HEK293 (cell line): ENCODE results near the gene SCART1.

Source experiments
- CTCF ChIA-PET: fragments of 350-600 bp; formaldehyde crosslinking; extraction: SDS; loops from one replicate; lab custom pipeline; 2021; ENCODE audit warnings: antibody characterized with exemption; lab: Yijun Ruan, JAX
- POLR2A ChIA-PET: fragments of 300-600 bp; formaldehyde crosslinking; extraction: SDS; loops from one replicate; lab custom pipeline; 2020; ENCODE audit warnings: antibody characterized with exemption, inconsistent platforms; lab: Yijun Ruan, JAX
- H3K27ac ChIP-seq: fragments of 200-500 bp; sonication (Bioruptor generic); 2 replicates; pipeline ENCODE4 v1.5.1; 2014; ENCODE audit warnings: low read depth, low read length, control low read depth, inconsistent platforms; ENCODE audit errors: extremely low read depth
- H3K36me3 ChIP-seq, 2 experiments: fragments of 200-500 bp in 1 of 2; sonication (Bioruptor generic) in 1 of 2; 1 replicate in 1 of 2; 2 replicates in 1 of 2; pipeline ENCODE4 v1.5.1; 2014 to 2017; ENCODE audit warnings: inconsistent platforms in 2 of 2, low read length in 2 of 2; ENCODE audit not compliant: control insufficient read depth in 2 of 2, insufficient read depth in 1 of 2
- H3K4me1 ChIP-seq: fragments of 200-500 bp; sonication (Bioruptor generic); 2 replicates; pipeline ENCODE4 v1.5.1; 2014; ENCODE audit warnings: mild to moderate bottlenecking, low read length, inconsistent platforms; ENCODE audit not compliant: control insufficient read depth, insufficient read depth
- H3K4me3 ChIP-seq: 2 replicates; pipeline ENCODE4 v1.5.1; 2011; ENCODE audit warnings: low read depth, mild to moderate bottlenecking, control low read depth, low read length, moderate library complexity
- H3K9me3 ChIP-seq: fragments of 200-500 bp; sonication (Bioruptor generic); 2 replicates; pipeline ENCODE4 v1.5.1; 2014; ENCODE audit warnings: low read depth, low read length, inconsistent platforms; ENCODE audit not compliant: control insufficient read depth, insufficient read depth
- BCL11A ChIP-seq: fragments of 450-650 bp; formaldehyde crosslinking; IDR thresholded peaks from 2 replicates; pipeline ENCODE4 v1.5.1; 2016; ENCODE audit warnings: low read depth, missing biosample characterization, missing genetic modification characterization
- KLF17 ChIP-seq: fragments of 450-650 bp; formaldehyde crosslinking; IDR thresholded peaks from 2 replicates; pipeline ENCODE4 v1.5.1; 2016; ENCODE audit warnings: missing biosample characterization, missing genetic modification characterization
- KLF9 ChIP-seq: fragments of 450-650 bp; formaldehyde crosslinking; IDR thresholded peaks from 2 replicates; pipeline ENCODE4 v1.5.1; 2016; ENCODE audit warnings: missing biosample characterization, missing genetic modification characterization, low read depth
- PRDM1 ChIP-seq: fragments of 450-650 bp; formaldehyde crosslinking; IDR thresholded peaks from 2 replicates; pipeline ENCODE4; 2016; ENCODE audit warnings: missing biosample characterization, missing genetic modification characterization
- PRDM4 ChIP-seq: fragments of 450-650 bp; formaldehyde crosslinking; IDR thresholded peaks from 2 replicates; pipeline ENCODE4 v1.5.1; 2017; ENCODE audit warnings: missing biosample characterization, missing genetic modification characterization
- REST ChIP-seq: fragments of 450-650 bp; formaldehyde crosslinking; IDR thresholded peaks from 2 replicates; pipeline ENCODE4 v1.5.1; 2016; ENCODE audit warnings: missing biosample characterization, missing genetic modification characterization
- SALL2 ChIP-seq: fragments of 450-650 bp; formaldehyde crosslinking; IDR thresholded peaks from 2 replicates; pipeline ENCODE4 v1.5.0; 2017; ENCODE audit warnings: missing biosample characterization, mild to moderate bottlenecking, missing genetic modification characterization, borderline replicate concordance
- ZNF114 ChIP-seq: fragments of 450-650 bp; formaldehyde crosslinking; IDR thresholded peaks from 2 replicates; pipeline ENCODE4 v1.5.0; 2017; ENCODE audit warnings: missing biosample characterization, missing genetic modification characterization
- ZNF121 ChIP-seq: fragments of 450-650 bp; formaldehyde crosslinking; IDR thresholded peaks from 2 replicates; pipeline ENCODE4 v1.5.1; 2016; ENCODE audit warnings: missing biosample characterization, missing genetic modification characterization
- ZNF140 ChIP-seq: fragments of 450-650 bp; formaldehyde crosslinking; IDR thresholded peaks from 2 replicates; pipeline ENCODE4 v1.5.1; 2016; ENCODE audit warnings: missing biosample characterization, missing genetic modification characterization
- ZNF157 ChIP-seq: fragments of 450-650 bp; formaldehyde crosslinking; IDR thresholded peaks from 2 replicates; pipeline ENCODE4 v1.5.1; 2016; ENCODE audit warnings: missing biosample characterization, missing genetic modification characterization
- ZNF18 ChIP-seq: fragments of 450-650 bp; formaldehyde crosslinking; IDR thresholded peaks from 2 replicates; pipeline ENCODE4 v1.5.1; 2016; ENCODE audit warnings: missing biosample characterization, missing genetic modification characterization
- ZNF239 ChIP-seq: fragments of 450-650 bp; formaldehyde crosslinking; IDR thresholded peaks from 2 replicates; pipeline ENCODE4 v1.5.1; 2016; ENCODE audit warnings: missing biosample characterization, missing genetic modification characterization
- ZNF292 ChIP-seq: fragments of 450-650 bp; formaldehyde crosslinking; IDR thresholded peaks from 2 replicates; pipeline ENCODE4 v1.5.1; 2016; ENCODE audit warnings: low read depth, missing biosample characterization, missing genetic modification characterization, borderline replicate concordance
- ZNF324 ChIP-seq: fragments of 450-650 bp; formaldehyde crosslinking; IDR thresholded peaks from 2 replicates; pipeline ENCODE4 v1.5.1; 2016; ENCODE audit warnings: missing biosample characterization, missing genetic modification characterization
- ZNF366 ChIP-seq: fragments of 450-650 bp; formaldehyde crosslinking; conservative IDR thresholded peaks from 2 replicates; pipeline ENCODE4 v1.5.1; 2016; ENCODE audit warnings: missing biosample characterization, missing genetic modification characterization
- ZNF404 ChIP-seq: fragments of 450-650 bp; formaldehyde crosslinking; IDR thresholded peaks from 2 replicates; pipeline ENCODE4 v1.5.1; 2017; ENCODE audit warnings: missing biosample characterization, missing genetic modification characterization
- ZNF488 ChIP-seq: fragments of 450-650 bp; formaldehyde crosslinking; IDR thresholded peaks from 2 replicates; pipeline ENCODE4 v1.5.1; 2016; ENCODE audit warnings: missing biosample characterization, missing genetic modification characterization
- ZNF544 ChIP-seq: fragments of 450-650 bp; formaldehyde crosslinking; IDR thresholded peaks from 2 replicates; pipeline ENCODE4 v1.5.0; 2017; ENCODE audit warnings: missing biosample characterization, missing genetic modification characterization
- ZNF571 ChIP-seq: fragments of 450-650 bp; formaldehyde crosslinking; IDR thresholded peaks from 2 replicates; pipeline ENCODE4 v1.5.0; 2017; ENCODE audit warnings: missing biosample characterization, missing genetic modification characterization
- ZNF580 ChIP-seq: fragments of 450-650 bp; formaldehyde crosslinking; IDR thresholded peaks from 2 replicates; pipeline ENCODE4 v1.5.1; 2016; ENCODE audit warnings: missing biosample characterization, missing genetic modification characterization
- ZNF621 ChIP-seq: fragments of 450-650 bp; formaldehyde crosslinking; IDR thresholded peaks from 2 replicates; pipeline ENCODE4 v1.5.1; 2017; ENCODE audit warnings: missing biosample characterization, missing genetic modification characterization
- ZNF654 ChIP-seq: fragments of 450-650 bp; formaldehyde crosslinking; IDR thresholded peaks from 2 replicates; pipeline ENCODE4 v1.5.1; 2016; ENCODE audit warnings: low read depth, missing biosample characterization, missing genetic modification characterization
- ZNF707 ChIP-seq: fragments of 450-650 bp; formaldehyde crosslinking; IDR thresholded peaks from 2 replicates; pipeline ENCODE4 v1.5.1; 2016; ENCODE audit warnings: missing biosample characterization, missing genetic modification characterization
- ZNF776 ChIP-seq: fragments of 450-650 bp; formaldehyde crosslinking; IDR thresholded peaks from 2 replicates; pipeline ENCODE4 v1.5.0; 2017; ENCODE audit warnings: missing biosample characterization, missing genetic modification characterization, borderline replicate concordance
- ZSCAN4 ChIP-seq: fragments of 450-650 bp; formaldehyde crosslinking; IDR thresholded peaks from 2 replicates; pipeline ENCODE4 v1.5.1; 2017; ENCODE audit warnings: missing biosample characterization, missing genetic modification characterization

SCART1 gene

GRCh38 chr10:133515471-133515870 lies 61.7 kb downstream of the SCART1 start:
- ChIA-PET CTCF (no interaction called here), POLR2A (no interaction called here)
- Histone ChIP-seq H3K36me3 (no peaks in the 10 kb centered on the region), H3K4me3 (no peak overlapping the region), H3K27ac (no peak overlapping the region)
- TF ChIP-seq KLF9 (no peak), ZNF544 (tag by site-specific recombination) (no peak), ZNF488 (no peak), ZNF239 (no peak), ZNF292 (no peak), ZNF654 (no peak), ZNF707 (tag by site-specific recombination) (no peak), PRDM4 (tag by site-specific recombination) (no peak), PRDM1 (tag by site-specific recombination) (no peak), ZNF324 (tag by site-specific recombination) (no peak), ZSCAN4 (tag by site-specific recombination) (no peak), ZNF121 (no peak), ZNF621 (tag by site-specific recombination) (no peak), ZNF571 (tag by site-specific recombination) (no peak), ZNF114 (no peak), ZNF404 (tag by site-specific recombination) (no peak), ZNF776 (tag by site-specific recombination) (no peak), ZNF140 (tag by site-specific recombination) (no peak), SALL2 (no peak), ZNF580 (tag by site-specific recombination) (no peak)
- TF ChIP-seq, all 188 proteins: peak for 0
- H3K9me3 ChIP-seq = no peaks in the 10 kb centered on the region
- H3K4me1 ChIP-seq = no peaks in the 10 kb centered on the region

- H3K27ac ChIP-seq = no peak overlapping the region
- no peaks in the 10 kb centered on the region for H3K9me3 ChIP-seq
- H3K4me3 ChIP-seq = no peak overlapping the region
- CTCF ChIA-PET = interaction anchor here (0.8 kb wide), 1 partner anchor 14 kb away, joined by 3 read pairs; no protein-coding TSS in a partner anchor
- POLR2A ChIA-PET = no interaction called here
- no peaks in the 10 kb centered on the region for H3K36me3 ChIP-seq
- H3K4me1 ChIP-seq = no peaks in the 10 kb centered on the region
- TF ChIP-seq BCL11A (tag by site-specific recombination) (no peak), ZNF366 (tag by site-specific recombination) (no peak), ZNF18 (tag by site-specific recombination) (no peak), ZNF114 (no peak), ZNF121 (no peak), KLF17 (tag by site-specific recombination) (no peak), ZNF157 (tag by site-specific recombination) (no peak), REST (tag by site-specific recombination) (no peak)
These were observed 62.3 kb downstream of the SCART1 start for GRCh38 chr10:133516057-133516456.
